Heart right ventricle (tissue), 16 donors: ENCODE data around the gene SH3TC1. TPM values are rescaled to one million over a fixed set of nuclear protein-coding genes. Genes with fewer than 3 reads are reported as not detected.

Experiments used
- ATAC-seq, 8 donors: fragments of 200-7000 bp; cut with Tn5 transposase; one replicate each; pipeline ENCODE4 v1.9.1; 2020; ENCODE audit warnings: mild to moderate bottlenecking in 8 of 8, moderate library complexity in 8 of 8, moderate number of reproducible peaks in 1 of 8
- DNase-seq, 2 donors: peaks; one replicate each; pipeline ENCODE4 v3.0.0-alpha.2; 2020
- H3K27ac ChIP-seq, 10 donors: fragments of 200-600 bp; sonication (generic) in 2 of 10; one replicate each; pipeline versions ENCODE4 v1.5.0 to v1.8.0; 2020 to 2022; ENCODE audit warnings: mild to moderate bottlenecking in 3 of 10
- H3K27me3 ChIP-seq, 7 donors: fragments of 200-600 bp; one replicate each; pipeline ENCODE4 v1.8.0; 2021 to 2022; ENCODE audit warnings: mild to moderate bottlenecking in 2 of 7
- H3K36me3 ChIP-seq, 9 donors: fragments of 200-600 bp; sonication (generic) in 1 of 9; one replicate each; pipeline versions ENCODE4 v1.5.0 to v1.8.0; 2020 to 2022; ENCODE audit warnings: mild to moderate bottlenecking in 2 of 9
- H3K4me1 ChIP-seq, 9 donors: fragments of 200-600 bp; sonication (generic) in 1 of 9; one replicate each; pipeline versions ENCODE4 v1.5.0 to v1.8.0; 2020 to 2022; ENCODE audit warnings: mild to moderate bottlenecking in 4 of 9
- H3K4me3 ChIP-seq, 10 donors: fragments of 200-600 bp; sonication (generic) in 2 of 10; one replicate each; pipeline versions ENCODE4 v1.5.0 to v1.8.0; 2020 to 2022; ENCODE audit warnings: mild to moderate bottlenecking in 7 of 10, moderate library complexity in 2 of 10
- H3K9me3 ChIP-seq, 11 donors: fragments of 200-600 bp in 10 of 11; sonication (generic) in 2 of 11; one replicate each; pipeline versions ENCODE4 v1.5.0 to v1.8.0; 2013 to 2022; ENCODE audit warnings: mild to moderate bottlenecking in 2 of 11, control low read depth in 1 of 11, moderate library complexity in 1 of 11
- CTCF ChIP-seq, 9 donors: fragments of 200-600 bp; sonication (generic) in 2 of 9; IDR thresholded peaks; one replicate each; pipeline versions ENCODE4 v1.5.0 to v1.8.0; 2021 to 2022; ENCODE audit warnings: antibody characterized with exemption in 9 of 9, mild to moderate bottlenecking in 5 of 9, moderate library complexity in 1 of 9
- WGBS, 2 donors: extraction: QIAGEN DNeasy Blood & Tissue Kit; methylation state at CpG; one replicate each; pipeline ENCODE4 v1.1.7; 2013; ENCODE audit warnings: inconsistent platforms in 1 of 2; 5-methylcytosine and 5-hydroxymethylcytosine counted together
- intact Hi-C, 10 donors: fragments of 100-400 bp; cut with DNase I; formaldehyde crosslinking; loops; one replicate each; pipeline versions ENCODE4 v1.11.1 to v1.14.2; 2022
- polyA plus RNA-seq, 2 donors: library from polyadenylated mRNA; stranded (reverse); fragments of 200-250 nt; gene quantifications; one replicate each; pipeline ENCODE4 v1.2.3, GENCODE V29; 2013
- total RNA-seq, 10 donors: library from RNA; stranded (reverse); fragmentation: NEBNext Ultra II Directional in 3 of 10; extraction: Animal tissue kit (Norgen Biotek cat#: 25700) in 3 of 10; gene quantifications; one replicate each; pipeline versions ENCODE4 v1.2.1 to v1.2.4, GENCODE V29; 2021 to 2023
- donor health status: Arrhythmogenic right ventricular cardiomyopathy.
- donor health status: ischemic (EF 13 %, LVEDD 7.1; RV severe dilation, severe dysfunction).
- donor health status: healthy with polysubstance abuse.
- donor health status: DM: no; HTN: yes; CAD: no.
- donor health status: DM: no; HTN: no; CAD: no.
- donor health status: ischemic (EF 25% LVEDD 6.9; RV normal size, moderate dysfunction).
- donor health status: ischemic (EF 25% LVEDD 5.7; RV mildly dilated, moderate dysfunction).
- donor health status: healthy.
- donor health status: DM: yes; HTN: yes; CAD: no.
- donor health status: Ischemic cardiomyopathy.
- donor health status: ischemic (EF 35%, LVEDD 5.7; RV mildly dilated, moderate dysfunction).
- donor health status: nonischemic (EF 11% LVEDD 7.7; RV severe dilation, severe dysfunction).
- donor health status: DM: yes; HTN: yes; CAD: no.
- donor health status: PGD.
- donor health status: ischemic (EF 29% LVEDD 5.4; RV normal size, mild dysfunction).
- donor health status: nonischemic (EF 23%, LVEDD 6.1; RV moderate dilation, normal function).

The SH3TC1 gene
- total and polyA plus RNA-seq, 12 donors = 7.4 to 22.8 (median 11.2) TPM

DNA sequence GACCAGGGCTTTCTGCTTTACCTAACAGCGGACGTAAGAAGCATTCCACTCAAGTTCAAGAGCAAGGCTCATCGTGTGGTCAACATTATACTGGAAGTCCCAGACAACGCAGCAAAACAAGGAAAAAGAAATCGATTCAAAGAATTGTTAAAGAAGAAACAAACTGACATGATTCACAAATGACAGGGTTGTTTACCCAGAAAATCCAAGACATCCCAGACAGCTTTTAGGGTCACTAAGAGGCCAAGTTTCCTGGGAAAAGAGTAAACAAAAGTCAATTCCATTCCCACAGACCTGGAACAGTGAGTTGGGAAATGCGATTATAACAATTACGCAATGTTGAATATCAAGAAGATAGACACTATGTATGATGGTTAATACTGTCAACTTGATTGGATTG lies 49.0 kb downstream of the SH3TC1 start:
- TF ChIP-seq CTCF (IDR thresholded peaks at IDR 0.05) = no peak
- DNase-seq = no peak
- ATAC-seq = no peak
- Histone ChIP-seq H3K4me3 (no peak overlapping the region), H3K36me3 (no peaks in the 10 kb centered on the region), H3K4me1 (peaks cover 10 to 21% (median 17%) of the 10 kb centered on the region in 9 donors), H3K27me3 (no peaks in the 10 kb centered on the region), H3K27ac (peak overlapping the region; percentile 23 to 80 (median 68)), H3K9me3 (no peaks in the 10 kb centered on the region)
- intact Hi-C loops = loop anchor here in 5 of 10 donors (10.0 kb wide), 1 partner anchor 347 kb away; the partner anchor contains the start of gene CPZ (in 5 of the 5)
- WGBS, 2 donors = 84 to 86% methylated on average over 7 of the region's 7 CpGs

- intact Hi-C loops = no loop called here
- no peak for TF ChIP-seq CTCF (IDR thresholded peaks at IDR 0.05)
- Histone ChIP-seq H3K27me3 (no peaks in the 10 kb centered on the region), H3K36me3 (no peaks in the 10 kb centered on the region), H3K9me3 (no peaks in the 10 kb centered on the region), H3K27ac (no peak overlapping the region), H3K4me1 (peaks cover 10 to 21% (median 17%) of the 10 kb centered on the region in 9 donors), H3K4me3 (no peak overlapping the region)
- DNase-seq (peak in 1 of 2 donors; percentile 5), ATAC-seq (no peak)
- 68 to 86% methylated on average over 3 of the region's 3 CpGs for WGBS, 2 donors
Measured at GRCh38 chr4:8250227-8250626, 51.1 kb downstream of the SH3TC1 start.

- WGBS, 2 donors = 89 to 94% methylated on average over 7 of the region's 7 CpGs
- no peaks in the 10 kb centered on the region for H3K27me3 ChIP-seq
- no peak for ATAC-seq
Measured at GRCh38 chr4:8250637-8251036, 51.5 kb downstream of the SH3TC1 start.

GRCh38 chr4:8251110-8251883 lies 52.2 kb downstream of the SH3TC1 start:
- WGBS, 2 donors = 88 to 90% methylated on average over 24 of the region's 24 CpGs
- Histone ChIP-seq H3K27ac (no peak overlapping the region), H3K4me3 (no peak overlapping the region), H3K9me3 (no peaks in the 10 kb centered on the region), H3K4me1 (peaks cover 10 to 21% (median 17%) of the 10 kb centered on the region in 9 donors), H3K36me3 (no peaks in the 10 kb centered on the region), H3K27me3 (no peaks in the 10 kb centered on the region)
- no peak for ATAC-seq
- DNase-seq = peak in 1 of 2 donors; percentile 5
- TF ChIP-seq CTCF (IDR thresholded peaks at IDR 0.05) = no peak
- intact Hi-C loops = no loop called here

More at GRCh38 chr4:8250637-8251036, 51.5 kb downstream of the SH3TC1 start:
- TF ChIP-seq CTCF (IDR thresholded peaks at IDR 0.05) = no peak
- DNase-seq = no peak
- peaks cover 10 to 21% (median 17%) of the 10 kb centered on the region in 9 donors for H3K4me1 ChIP-seq
- no peak overlapping the region for H3K27ac ChIP-seq
- no peaks in the 10 kb centered on the region for H3K9me3 ChIP-seq
- H3K4me3 ChIP-seq = no peak overlapping the region
- intact Hi-C loops = no loop called here
- H3K36me3 ChIP-seq = no peaks in the 10 kb centered on the region
